GM19238 (cell line): ENCODE results near the gene SEMA3C.

Experiments
- DNase-seq: peaks from one replicate; pipeline ENCODE4 v3.0.0; 2011; ENCODE audit warnings: low spot score; ENCODE audit not compliant: insufficient read length

Gene SEMA3C

GRCh38 chr7:80705130-80705781 is 213.6 kb downstream of the SEMA3C start:
- no peak for DNase-seq

DNA sequence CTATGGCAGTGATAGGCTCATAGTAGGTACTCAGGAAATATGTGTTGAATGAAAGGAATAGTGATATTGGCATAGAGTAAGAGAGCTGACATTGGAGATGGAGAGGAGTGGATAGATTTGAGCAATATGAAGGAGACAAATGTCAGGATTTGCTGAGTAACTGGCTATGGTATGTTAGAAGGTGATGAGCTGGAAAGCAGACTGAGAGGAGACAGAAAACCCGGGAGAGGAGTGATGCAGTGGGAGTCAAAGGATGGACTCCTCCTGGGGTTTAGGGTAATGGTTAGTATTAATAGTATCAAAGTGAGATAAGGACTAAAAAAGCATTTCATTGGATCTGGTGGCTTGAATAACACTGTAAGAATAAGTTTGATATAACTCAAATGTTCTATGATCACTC is 215.6 kb downstream of the SEMA3C start:
- no peak for DNase-seq

GRCh38 chr7:80699721-80700256 is 219.1 kb downstream of the SEMA3C start:
- no peak for DNase-seq

DNA sequence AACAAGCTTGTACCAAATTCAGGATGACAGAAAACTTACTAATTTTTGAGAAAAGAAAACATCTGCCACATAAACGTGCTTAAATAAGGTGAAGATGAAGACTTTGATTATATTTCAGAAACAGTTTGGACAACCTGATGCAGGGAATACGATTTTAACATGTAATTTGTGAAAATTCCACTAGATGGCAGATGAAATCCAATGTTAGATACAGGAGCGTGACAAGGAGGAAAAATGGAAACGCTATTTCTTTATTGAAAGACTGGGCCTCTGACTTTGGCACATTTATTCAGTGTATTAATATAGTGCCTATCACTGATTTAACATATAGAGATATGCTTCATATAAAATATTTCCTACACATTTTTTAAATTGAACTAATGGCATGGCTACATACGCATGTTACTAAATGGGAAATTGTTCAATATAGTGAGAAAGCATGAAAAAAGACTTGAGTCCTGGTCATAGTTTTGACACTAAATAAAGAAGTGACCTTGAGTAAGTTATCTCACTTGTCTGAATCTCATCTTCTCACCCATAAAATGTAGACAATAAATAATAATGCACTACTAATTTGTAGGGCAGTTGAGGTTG is 219.7 kb downstream of the SEMA3C start:
- no peak for DNase-seq
